ENCODE measurements around the gene MEX3B.
"Not testable (repeated sequence)": the region's sequence is repeated elsewhere in the genome, so short reads cannot be mapped to it uniquely, and the experiment has no call there.

The MEX3B gene

GRCh38 chr15:82047453-82048400 lies 1.9 kb upstream of the MEX3B start:
- DNase-seq: no peak

- DNase-seq: peak; percentile 83
These were observed 1.0 kb upstream of the MEX3B start for GRCh38 chr15:82046666-82047452.

GRCh38 chr15:82045179-82045891 lies 483 bp downstream of the MEX3B start:
- no peak for DNase-seq

- DNase-seq: peak; percentile 32
These were observed 1.2 kb downstream of the MEX3B start for GRCh38 chr15:82044373-82045178.

- no peak for DNase-seq
These were observed 1.9 kb downstream of the MEX3B start for GRCh38 chr15:82043796-82044372.

GRCh38 chr15:82043130-82043673 lies 2.6 kb downstream of the MEX3B start:
- DNase-seq: no peak

GRCh38 chr15:82040862-82041261 lies 5.0 kb downstream of the MEX3B start:
- no peak for DNase-seq

- no peak for DNase-seq
These were observed 5.4 kb downstream of the MEX3B start for GRCh38 chr15:82040390-82040789.

- no peak for DNase-seq
These were observed 5.9 kb downstream of the MEX3B start for GRCh38 chr15:82039871-82040270.

GRCh38 chr15:82036461-82036860 lies 9.4 kb downstream of the MEX3B start:
- DNase-seq: no peak

- no peak for DNase-seq
These were observed 13.9 kb downstream of the MEX3B start for GRCh38 chr15:82031871-82032270.

GRCh38 chr15:82030176-82030575 lies 15.6 kb downstream of the MEX3B start:
- DNase-seq: no peak

- DNase-seq: not testable (repeated sequence)
These were observed 17.7 kb downstream of the MEX3B start for GRCh38 chr15:82028163-82028562.

- DNase-seq: no peak
These were observed 23.8 kb downstream of the MEX3B start for GRCh38 chr15:82021992-82022391.

- no peak for DNase-seq
These were observed 25.0 kb downstream of the MEX3B start for GRCh38 chr15:82020625-82021394.

GRCh38 chr15:82018201-82018600 lies 27.6 kb downstream of the MEX3B start:
- no peak for DNase-seq

GRCh38 chr15:82017656-82018055 lies 28.2 kb downstream of the MEX3B start:
- DNase-seq: no peak

- no peak for DNase-seq
These were observed 30.8 kb downstream of the MEX3B start for GRCh38 chr15:82014989-82015388.

GRCh38 chr15:82012908-82013307 lies 32.9 kb downstream of the MEX3B start:
- no peak for DNase-seq

- DNase-seq: no peak
These were observed 40.6 kb downstream of the MEX3B start for GRCh38 chr15:82005239-82005638.

- DNase-seq: no peak
These were observed 41.9 kb downstream of the MEX3B start for GRCh38 chr15:82003916-82004315.
